Keratinocyte (primary cell): ENCODE data around the gene NELL2. TPM values are rescaled to one million over a fixed set of nuclear protein-coding genes. Genes with fewer than 3 reads are reported as not detected.

Experiments
- DNase-seq: peaks from one replicate; pipeline ENCODE4 v3.0.0-alpha.2; 2011; ENCODE audit warnings: low read depth, missing footprints, low spot score
- FAIRE-seq: peaks from 2 replicates; lab custom pipeline; 2011; peaks lifted over from hg19 to GRCh38; lab: Jason Lieb, UNC
- H2AFZ ChIP-seq: 2 replicates; pipeline ENCODE4 v1.6.0; 2012; ENCODE audit warnings: low read length, control low read depth, inconsistent platforms; ENCODE audit not compliant: control insufficient read depth
- H3K27ac ChIP-seq: 2 replicates; pipeline ENCODE4 v1.5.1; 2011; ENCODE audit warnings: low read length; ENCODE audit not compliant: control insufficient read depth, insufficient read depth
- H3K27me3 ChIP-seq: 3 replicates; pipeline ENCODE4 v1.6.0; 2011; ENCODE audit warnings: low read length; ENCODE audit not compliant: control insufficient read depth, insufficient read depth; ENCODE audit errors: extremely low read depth
- H3K36me3 ChIP-seq, 2 experiments: 2 replicates in 1 of 2; 3 replicates in 1 of 2; pipeline ENCODE4 v1.5.1; 2011; ENCODE audit warnings: low read length in 2 of 2, mild to moderate bottlenecking in 1 of 2; ENCODE audit not compliant: control insufficient read depth in 2 of 2, insufficient read depth in 2 of 2; ENCODE audit errors: extremely low read depth in 1 of 2
- H3K4me1 ChIP-seq: 3 replicates; pipeline ENCODE4 v1.5.1; 2011; ENCODE audit warnings: low read length; ENCODE audit not compliant: control insufficient read depth, insufficient read depth; ENCODE audit errors: extremely low read depth
- H3K4me2 ChIP-seq: 3 replicates; pipeline ENCODE4 v1.6.0; 2011; ENCODE audit warnings: low read depth, low read length; ENCODE audit not compliant: control insufficient read depth, insufficient read depth; ENCODE audit errors: extremely low read depth
- H3K4me3 ChIP-seq, 3 experiments: fragments of 200-600 bp in 1 of 3; sonication (generic) in 1 of 3; 2 replicates in 2 of 3; 3 replicates in 1 of 3; pipeline ENCODE4 v1.5.1; 2011 to 2016; ENCODE audit warnings: low read length in 3 of 3, mild to moderate bottlenecking in 3 of 3, control low read depth in 2 of 3, inconsistent platforms in 1 of 3, low read depth in 1 of 3, mixed read lengths in 1 of 3, mixed run types in 1 of 3, moderate library complexity in 1 of 3; ENCODE audit not compliant: control insufficient read depth in 2 of 3, insufficient read depth in 2 of 3; ENCODE audit errors: extremely low read depth in 1 of 3
- H3K79me2 ChIP-seq: 2 replicates; pipeline ENCODE4 v1.6.0; 2012; ENCODE audit warnings: low read length; ENCODE audit not compliant: control insufficient read depth, insufficient read depth
- H3K9ac ChIP-seq: 3 replicates; pipeline ENCODE4 v1.6.0; 2011; ENCODE audit warnings: low read length; ENCODE audit not compliant: control insufficient read depth, insufficient read depth; ENCODE audit errors: extremely low read depth
- H3K9me1 ChIP-seq: 3 replicates; pipeline ENCODE4 v1.6.0; 2011; ENCODE audit warnings: low read length; ENCODE audit not compliant: control insufficient read depth, insufficient read depth; ENCODE audit errors: extremely low read depth
- H3K9me3 ChIP-seq: 2 replicates; pipeline ENCODE4 v1.5.1; 2012; ENCODE audit warnings: low read depth, low read length; ENCODE audit not compliant: control insufficient read depth
- H4K20me1 ChIP-seq: 3 replicates; pipeline ENCODE4 v1.6.0; 2011; ENCODE audit warnings: low read length; ENCODE audit not compliant: control insufficient read depth, insufficient read depth; ENCODE audit errors: extremely low read depth
- EZH2 ChIP-seq: IDR thresholded peaks from one replicate; pipeline ENCODE4 v1.6.1; 2012; ENCODE audit warnings: inconsistent platforms, mild to moderate bottlenecking, low read length, moderate library complexity
- dilution Hi-C: fragments of 300-500 bp; cut with MboI; formaldehyde crosslinking; loops from one replicate; pipeline ENCODE4 v1.7.0; 2020; ENCODE audit warnings: low sequenced_read_pairs; ENCODE audit not compliant: extremely low pct_ligation_motif_present
- polyA plus RNA-seq, 5 experiments: library from polyadenylated mRNA; depleted of rRNA in 3 of 5; stranded (reverse) in 3 of 5; stranded (forward) in 1 of 5; unstranded in 1 of 5; fragments of >200 nt; gene quantifications; 1 replicate in 1 of 5; 2 replicates in 3 of 5; 3 replicates in 1 of 5; pipeline versions ENCODE4 v1.2.1 to v1.2.3, GENCODE V29; 2011 to 2012; ENCODE audit warnings: missing spikeins in 2 of 5, low read depth in 1 of 5, low replicate concordance in 1 of 5
- TF ChIP-seq, protein P1 (sequence below), 3 experiments: IDR thresholded peaks in 1 of 3; conservative IDR thresholded peaks in 1 of 3; optimal IDR thresholded peaks in 1 of 3; 2 replicates in 2 of 3; 3 replicates in 1 of 3; pipeline versions ENCODE3 to v1.5.1; 2011; ENCODE audit warnings: low read length in 3 of 3, mild to moderate bottlenecking in 3 of 3, moderate library complexity in 2 of 3, control low read depth in 1 of 3, inconsistent platforms in 1 of 3; ENCODE audit not compliant: insufficient read depth in 2 of 3; ENCODE audit errors: extremely low read depth in 1 of 3

Gene NELL2
- polyA plus RNA-seq, 1 donor (not counting 4 experiments of a cell fraction or from before 2014, with no cell fraction given): 0.58 TPM

DNA sequence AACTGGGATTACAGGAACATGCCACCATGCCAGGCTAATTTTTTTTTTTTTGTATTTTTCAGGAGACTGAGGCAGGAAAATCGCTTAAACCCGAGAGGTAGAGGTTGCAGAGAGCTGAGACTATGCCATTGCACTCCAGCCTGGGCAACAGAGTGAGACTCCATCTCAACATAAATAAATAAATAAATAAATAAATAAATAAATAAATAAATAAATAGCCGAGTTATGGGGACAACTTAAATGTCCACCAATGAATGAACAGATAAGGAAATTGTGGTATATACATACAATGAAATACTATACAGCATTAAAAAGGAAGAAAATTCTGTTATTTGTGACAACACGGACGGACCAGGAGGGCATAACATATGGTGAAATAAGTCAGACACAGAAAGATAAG is 325.7 kb downstream of the NELL2 start:
- FAIRE-seq (no peak), DNase-seq (no peak)
- H3K9me3 ChIP-seq: no peaks in the 10 kb centered on the region
- H3K4me2 ChIP-seq: no peak overlapping the region
- dilution Hi-C loops: no loop called here
- H3K9me1 ChIP-seq: no peaks in the 10 kb centered on the region
- no peak overlapping the region for H3K9ac ChIP-seq
- H3K4me3 ChIP-seq: no peak overlapping the region
- no peak for TF ChIP-seq EZH2
- TF ChIP-seq, protein P1, sequence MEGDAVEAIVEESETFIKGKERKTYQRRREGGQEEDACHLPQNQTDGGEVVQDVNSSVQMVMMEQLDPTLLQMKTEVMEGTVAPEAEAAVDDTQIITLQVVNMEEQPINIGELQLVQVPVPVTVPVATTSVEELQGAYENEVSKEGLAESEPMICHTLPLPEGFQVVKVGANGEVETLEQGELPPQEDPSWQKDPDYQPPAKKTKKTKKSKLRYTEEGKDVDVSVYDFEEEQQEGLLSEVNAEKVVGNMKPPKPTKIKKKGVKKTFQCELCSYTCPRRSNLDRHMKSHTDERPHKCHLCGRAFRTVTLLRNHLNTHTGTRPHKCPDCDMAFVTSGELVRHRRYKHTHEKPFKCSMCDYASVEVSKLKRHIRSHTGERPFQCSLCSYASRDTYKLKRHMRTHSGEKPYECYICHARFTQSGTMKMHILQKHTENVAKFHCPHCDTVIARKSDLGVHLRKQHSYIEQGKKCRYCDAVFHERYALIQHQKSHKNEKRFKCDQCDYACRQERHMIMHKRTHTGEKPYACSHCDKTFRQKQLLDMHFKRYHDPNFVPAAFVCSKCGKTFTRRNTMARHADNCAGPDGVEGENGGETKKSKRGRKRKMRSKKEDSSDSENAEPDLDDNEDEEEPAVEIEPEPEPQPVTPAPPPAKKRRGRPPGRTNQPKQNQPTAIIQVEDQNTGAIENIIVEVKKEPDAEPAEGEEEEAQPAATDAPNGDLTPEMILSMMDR (optimal IDR thresholded peaks at IDR 0.05 in 1 of 3, IDR thresholded peaks at IDR 0.05 in 1 of 3, conservative IDR thresholded peaks at IDR 0.05 in 1 of 3; ENCODE audit: extremely low read depth in 1 of 3, insufficient read depth in 2 of 3, low read length in 3 of 3): no peak
- no peak overlapping the region for H3K27ac ChIP-seq
- no peaks in the 10 kb centered on the region for H3K4me1 ChIP-seq
- no peak overlapping the region for H2AFZ ChIP-seq
- H4K20me1 ChIP-seq: no peaks in the 10 kb centered on the region
- H3K27me3 ChIP-seq: no peaks in the 10 kb centered on the region
- no peaks in the 10 kb centered on the region for H3K79me2 ChIP-seq
- H3K36me3 ChIP-seq: no peaks in the 10 kb centered on the region

DNA sequence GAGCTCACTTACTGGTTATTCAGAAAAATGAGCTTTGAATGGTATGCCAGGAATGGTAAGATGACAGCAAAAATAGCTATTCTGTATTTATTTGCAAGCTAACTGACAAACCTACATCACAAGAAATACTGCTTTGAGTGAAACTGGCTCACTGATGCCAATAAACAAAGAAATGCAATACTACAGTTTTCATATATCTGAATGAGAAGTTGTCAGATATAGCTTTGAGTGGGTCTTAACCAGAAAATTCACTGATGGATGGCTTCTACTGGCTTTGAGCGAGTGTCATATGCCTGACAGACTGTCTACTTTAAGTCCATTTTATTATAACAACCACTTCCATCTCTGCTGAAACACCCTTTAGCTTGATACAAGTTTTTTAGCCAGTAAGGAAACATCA is 330.1 kb downstream of the NELL2 start:
- FAIRE-seq (no peak), DNase-seq (no peak)
- Histone ChIP-seq H3K4me3 (no peak overlapping the region), H3K4me1 (no peaks in the 10 kb centered on the region), H3K9me3 (no peaks in the 10 kb centered on the region), H3K27ac (no peak overlapping the region), H3K79me2 (no peaks in the 10 kb centered on the region), H4K20me1 (no peaks in the 10 kb centered on the region), H2AFZ (no peak overlapping the region), H3K9ac (no peak overlapping the region), H3K36me3 (no peaks in the 10 kb centered on the region), H3K4me2 (no peak overlapping the region), H3K9me1 (no peaks in the 10 kb centered on the region), H3K27me3 (no peaks in the 10 kb centered on the region)
- no peak for TF ChIP-seq EZH2
- dilution Hi-C loops: no loop called here

DNA sequence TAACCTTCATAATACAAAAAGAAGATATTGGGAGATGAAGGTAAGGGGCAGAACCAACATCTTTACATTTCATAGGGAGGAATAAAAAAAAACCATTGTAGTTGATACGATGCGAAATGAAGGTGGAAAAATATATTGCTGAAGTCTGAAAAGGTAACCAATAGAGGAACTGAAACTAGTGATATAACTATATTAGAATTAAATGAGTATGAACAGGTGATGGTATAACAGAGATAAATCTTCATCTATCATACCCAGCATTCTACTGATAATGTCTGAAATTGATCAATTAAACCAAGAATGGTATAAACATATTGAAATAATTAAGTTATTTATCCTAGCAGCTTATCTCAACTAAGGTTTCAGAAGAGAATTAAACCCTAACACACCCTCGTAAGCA is 332.1 kb downstream of the NELL2 start:
- no peak overlapping the region for H3K4me3 ChIP-seq

More for the DNA sequence above, 332.1 kb downstream of the NELL2 start:
- FAIRE-seq: no peak
- H3K9ac ChIP-seq: no peak overlapping the region
- no peak overlapping the region for H3K27ac ChIP-seq
- no peaks in the 10 kb centered on the region for H3K36me3 ChIP-seq
- H3K79me2 ChIP-seq: no peaks in the 10 kb centered on the region
- H3K4me1 ChIP-seq: no peaks in the 10 kb centered on the region
- H3K9me1 ChIP-seq: no peaks in the 10 kb centered on the region
- H3K9me3 ChIP-seq: no peaks in the 10 kb centered on the region
- H3K27me3 ChIP-seq: no peaks in the 10 kb centered on the region
- H3K4me2 ChIP-seq: no peak overlapping the region
- dilution Hi-C loops: no loop called here
- no peak for DNase-seq
- no peaks in the 10 kb centered on the region for H4K20me1 ChIP-seq
- TF ChIP-seq, protein P1 (optimal IDR thresholded peaks at IDR 0.05 in 1 of 3, IDR thresholded peaks at IDR 0.05 in 1 of 3, conservative IDR thresholded peaks at IDR 0.05 in 1 of 3; ENCODE audit: extremely low read depth in 1 of 3, insufficient read depth in 2 of 3, low read length in 3 of 3): no peak
- TF ChIP-seq EZH2: no peak
- no peak overlapping the region for H2AFZ ChIP-seq
